ENCODE measurements around the gene ADK. TPM values are rescaled to one million over a fixed set of nuclear protein-coding genes. Genes with fewer than 3 reads are reported as not detected.
"Not testable (repeated sequence)": the region's sequence is repeated elsewhere in the genome, so short reads cannot be mapped to it uniquely, and the experiment has no call there.

The ADK gene
- total RNA-seq, 1 donor from 2014 or later: 53.0 TPM

- no peak overlapping the region for H3K4me3 ChIP-seq
- no peaks in the 10 kb centered on the region for H3K4me1 ChIP-seq
- ATAC-seq: no peak
- H3K36me3 ChIP-seq: peaks cover 91% of the 10 kb centered on the region
- intact Hi-C loops (cut with DNase I): no loop called here
- no peaks in the 10 kb centered on the region for H3K9me3 ChIP-seq
- DNase-seq: no peak
- no peak for TF ChIP-seq CTCF (IDR thresholded peaks at IDR 0.05)
- no peak overlapping the region for H3K27ac ChIP-seq
- H3K27me3 ChIP-seq: no peaks in the 10 kb centered on the region
Observed at GRCh38 chr10:74133923-74134820, 16.8 kb upstream of the ADK start.

GRCh38 chr10:74135452-74135851 lies 15.6 kb upstream of the ADK start:
- no peaks in the 10 kb centered on the region for H3K4me1 ChIP-seq
- H3K36me3 ChIP-seq: peaks cover 78% of the 10 kb centered on the region
- DNase-seq (no peak), ATAC-seq (no peak)
- no peaks in the 10 kb centered on the region for H3K9me3 ChIP-seq
- H3K27me3 ChIP-seq: no peaks in the 10 kb centered on the region
- no peak overlapping the region for H3K27ac ChIP-seq
- TF ChIP-seq CTCF (IDR thresholded peaks at IDR 0.05): no peak
- intact Hi-C loops (cut with DNase I): no loop called here
- H3K4me3 ChIP-seq: no peak overlapping the region

GRCh38 chr10:74137992-74138391 lies 13.0 kb upstream of the ADK start:
- intact Hi-C loops (cut with DNase I): no loop called here
- no peak overlapping the region for H3K4me3 ChIP-seq
- TF ChIP-seq CTCF (IDR thresholded peaks at IDR 0.05): no peak
- DNase-seq: no peak
- no peak for ATAC-seq
- H3K9me3 ChIP-seq: no peaks in the 10 kb centered on the region
- peaks cover 53% of the 10 kb centered on the region for H3K36me3 ChIP-seq
- H3K27me3 ChIP-seq: no peaks in the 10 kb centered on the region
- no peak overlapping the region for H3K27ac ChIP-seq
- H3K4me1 ChIP-seq: no peaks in the 10 kb centered on the region

- ATAC-seq; H3K27me3 ChIP-seq; H3K4me3 ChIP-seq; H3K9me3 ChIP-seq; H3K27ac ChIP-seq; H3K4me1 ChIP-seq; DNase-seq; intact Hi-C loops (cut with DNase I): not testable (repeated sequence)
- H3K36me3 ChIP-seq: peaks cover 47% of the 10 kb centered on the region
Observed at GRCh38 chr10:74138596-74138995, 12.4 kb upstream of the ADK start.

- peaks cover 33% of the 10 kb centered on the region for H3K36me3 ChIP-seq
- H3K9me3 ChIP-seq: no peaks in the 10 kb centered on the region
- no peak overlapping the region for H3K4me3 ChIP-seq
- H3K27ac ChIP-seq: no peak overlapping the region
- ATAC-seq (peak; percentile 38), DNase-seq (no peak)
- intact Hi-C loops (cut with DNase I): no loop called here
- TF ChIP-seq CTCF (IDR thresholded peaks at IDR 0.05): no peak
- peaks cover 4% of the 10 kb centered on the region for H3K4me1 ChIP-seq
- no peaks in the 10 kb centered on the region for H3K27me3 ChIP-seq
Observed at GRCh38 chr10:74139981-74140380, 11.0 kb upstream of the ADK start.

- ATAC-seq: no peak
- Histone ChIP-seq H3K36me3 (peaks cover 30% of the 10 kb centered on the region), H3K27me3 (no peaks in the 10 kb centered on the region), H3K4me3 (no peak overlapping the region), H3K9me3 (no peaks in the 10 kb centered on the region), H3K4me1 (peaks cover 10% of the 10 kb centered on the region), H3K27ac (no peak overlapping the region)
- no peak for TF ChIP-seq CTCF (IDR thresholded peaks at IDR 0.05)
- DNase-seq: no peak
- intact Hi-C loops (cut with DNase I): no loop called here
Observed at GRCh38 chr10:74140553-74140952, 10.5 kb upstream of the ADK start.

Measured in upper lobe of right lung (tissue), 1 donor.